ENCODE results near the gene FANCF.

The FANCF gene

DNA sequence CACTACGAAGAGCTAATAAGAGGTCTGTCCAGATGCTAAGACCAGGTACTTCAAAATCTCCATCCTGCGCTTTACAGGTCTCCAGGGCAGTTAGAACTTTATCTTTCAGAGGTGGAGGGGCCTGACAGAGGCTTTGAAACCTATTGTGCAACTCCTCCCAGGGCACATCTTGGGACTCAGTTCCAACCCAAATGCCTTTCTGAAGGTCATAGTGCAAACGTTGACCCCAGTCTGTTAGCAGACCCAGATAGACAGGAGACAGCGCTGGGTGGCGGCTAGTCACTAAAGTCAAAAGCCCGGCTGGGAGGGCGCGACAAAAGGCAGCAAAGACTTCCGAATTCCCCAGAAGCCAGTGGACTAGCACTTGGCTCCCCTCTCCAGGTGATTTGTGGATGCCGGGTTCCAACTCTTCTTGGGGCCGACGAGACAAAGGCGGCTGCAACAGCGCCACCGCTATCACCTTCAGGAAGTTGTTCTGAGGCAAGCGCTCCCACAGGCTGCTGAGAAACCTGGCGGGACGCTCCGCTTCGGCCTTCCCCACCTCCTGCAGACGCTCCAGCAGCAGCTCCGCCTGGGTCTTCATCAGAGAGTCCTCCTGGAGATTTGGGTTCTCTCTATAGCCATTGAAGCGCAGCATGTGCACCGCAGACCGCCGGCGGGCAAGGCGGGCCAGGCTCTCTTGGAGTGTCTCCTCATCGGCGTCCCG lies 728 bp downstream of the FANCF start:
- DNase-seq (ENCODE audit: low spot score) = peak; percentile 53

GRCh38 chr11:22617868-22618267 lies 7.8 kb downstream of the FANCF start:
- DNase-seq (ENCODE audit: low spot score) = no peak

DNA sequence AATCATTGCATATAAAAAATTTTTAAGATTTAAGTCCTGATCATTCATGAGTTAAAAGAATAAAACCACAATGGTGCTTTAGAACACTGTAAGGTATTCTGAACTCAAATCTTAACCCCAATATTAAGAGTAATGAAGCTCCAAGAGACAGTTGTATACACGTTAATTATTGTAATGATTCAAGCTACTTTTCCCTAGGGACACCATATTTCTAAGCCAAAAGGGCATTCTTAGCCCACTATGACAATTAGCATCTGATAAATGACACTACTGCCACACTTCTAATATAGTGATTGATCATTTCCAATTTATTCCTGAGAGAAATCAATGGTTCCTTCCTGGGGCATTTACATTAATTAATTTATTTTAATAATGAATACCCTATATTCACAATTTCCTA lies 21.7 kb downstream of the FANCF start:
- DNase-seq (ENCODE audit: low spot score) = no peak

DNA sequence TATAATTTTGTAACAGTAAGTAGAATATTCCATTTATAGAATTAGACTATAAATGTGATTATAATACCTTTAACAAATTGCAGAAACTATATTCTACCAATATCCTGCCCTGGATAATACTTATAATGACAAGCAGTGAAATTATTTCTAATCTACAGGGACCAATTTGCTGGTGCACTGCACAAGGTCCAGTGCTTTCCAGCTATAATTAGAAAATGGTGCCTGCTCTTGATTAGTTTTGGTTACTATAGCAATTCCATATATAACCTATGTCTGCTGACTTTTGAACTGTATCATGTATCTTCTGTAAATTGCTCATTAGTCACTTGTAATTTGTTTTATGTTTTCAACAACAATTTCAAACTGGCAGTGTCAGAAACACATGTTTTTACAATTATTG lies 23.1 kb downstream of the FANCF start:
- DNase-seq (ENCODE audit: low spot score) = no peak

GRCh38 chr11:22599458-22599857 lies 26.2 kb downstream of the FANCF start:
- DNase-seq (ENCODE audit: low spot score) = no peak

GRCh38 chr11:22597062-22597461 lies 28.6 kb downstream of the FANCF start:
- no peak for DNase-seq (ENCODE audit: low spot score)

GRCh38 chr11:22584976-22585375 lies 40.6 kb downstream of the FANCF start:
- no peak for DNase-seq (ENCODE audit: low spot score)

- no peak for DNase-seq (ENCODE audit: low spot score)
Observed at GRCh38 chr11:22583963-22584492, 41.6 kb downstream of the FANCF start.

DNA sequence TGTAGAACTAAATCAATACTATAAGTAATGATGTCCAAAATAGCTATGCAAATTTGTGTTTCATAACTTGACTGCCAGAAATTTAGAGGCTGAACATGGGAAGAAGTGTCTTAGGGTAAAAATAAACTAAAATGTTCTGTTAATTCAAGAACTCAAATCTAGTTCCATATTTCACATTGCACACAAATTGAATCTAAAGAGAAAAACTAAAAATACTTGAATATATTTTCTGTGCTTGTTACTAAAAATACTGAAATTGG lies 43.5 kb downstream of the FANCF start:
- DNase-seq (ENCODE audit: low spot score) = no peak

- no peak for DNase-seq (ENCODE audit: low spot score)
Observed at GRCh38 chr11:22581354-22582150, 44.1 kb downstream of the FANCF start.

DNA sequence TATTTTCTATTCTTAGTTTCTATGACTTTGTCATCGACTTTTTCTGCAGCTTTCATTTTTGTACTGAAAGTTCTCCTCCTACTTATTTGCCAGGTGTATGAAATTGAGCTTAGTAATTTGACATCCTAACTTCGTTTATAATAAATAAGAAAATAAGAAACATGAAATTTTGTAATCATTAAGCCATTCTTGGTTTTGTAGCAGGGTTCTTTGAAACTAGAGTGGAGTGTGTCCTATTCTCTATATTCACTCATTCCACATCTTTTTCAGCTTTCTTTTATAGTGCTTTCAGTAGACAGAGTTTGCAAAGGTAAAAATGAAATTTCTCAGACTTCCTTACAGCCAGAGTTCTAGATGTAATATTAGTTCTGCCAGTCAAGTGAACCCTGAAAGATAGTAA lies 47.8 kb downstream of the FANCF start:
- DNase-seq (ENCODE audit: low spot score) = no peak
